DMS79 treated with DMSO at 0.1 percent for 48 hours (cell line): ENCODE results near the gene SDK1.

Source experiments
- DNase-seq: peaks from one replicate; lab custom pipeline; 2025; lab: John Stamatoyannopoulos, UW

SDK1 gene

DNA sequence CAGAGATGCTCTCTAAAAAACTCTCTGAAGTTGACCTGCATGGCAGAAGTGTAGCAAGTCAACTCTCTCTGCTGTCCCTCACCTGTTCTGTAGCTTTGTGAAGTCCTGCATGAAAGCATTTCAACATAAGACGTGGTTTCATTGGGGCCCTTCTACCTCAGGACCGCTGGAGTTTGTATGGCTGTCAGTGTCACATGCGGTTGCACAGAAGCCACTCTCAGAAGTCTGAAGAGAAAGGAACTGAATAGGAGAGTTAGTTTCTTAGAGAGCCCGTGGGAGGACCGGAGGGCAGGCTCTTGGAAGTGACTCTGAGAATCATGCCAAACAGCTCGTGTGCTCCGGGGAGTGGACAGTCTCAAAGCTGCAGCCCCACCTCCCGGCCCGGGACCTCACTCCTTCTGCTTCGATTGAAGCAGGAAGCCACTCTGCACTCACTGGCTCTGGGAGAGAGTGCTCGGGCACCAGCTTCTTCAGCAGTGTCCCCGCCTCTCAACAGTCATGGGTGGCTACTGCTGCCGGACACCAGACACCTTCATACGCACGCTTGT is 486.7 kb downstream of the SDK1 start:
- no peak for DNase-seq

DNA sequence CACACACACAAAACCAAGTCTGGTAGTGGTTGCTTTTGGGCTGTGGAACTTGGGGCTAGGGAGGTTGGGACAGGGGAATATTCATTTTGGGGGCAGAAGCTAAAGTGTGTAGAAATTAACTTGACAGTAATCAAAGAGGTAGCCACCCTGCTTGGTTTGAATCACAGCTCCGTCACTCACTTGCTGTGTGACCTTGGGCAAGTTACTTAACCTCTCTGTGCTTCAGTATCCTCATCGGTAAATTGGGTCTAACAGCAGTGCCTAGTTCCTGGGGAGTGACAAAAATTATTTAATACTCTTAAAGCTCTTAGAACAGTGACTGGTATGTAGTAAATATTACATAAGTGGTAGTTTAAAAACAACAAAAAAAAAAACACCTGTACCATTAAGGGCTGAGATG is 489.8 kb downstream of the SDK1 start:
- DNase-seq = no peak

DNA sequence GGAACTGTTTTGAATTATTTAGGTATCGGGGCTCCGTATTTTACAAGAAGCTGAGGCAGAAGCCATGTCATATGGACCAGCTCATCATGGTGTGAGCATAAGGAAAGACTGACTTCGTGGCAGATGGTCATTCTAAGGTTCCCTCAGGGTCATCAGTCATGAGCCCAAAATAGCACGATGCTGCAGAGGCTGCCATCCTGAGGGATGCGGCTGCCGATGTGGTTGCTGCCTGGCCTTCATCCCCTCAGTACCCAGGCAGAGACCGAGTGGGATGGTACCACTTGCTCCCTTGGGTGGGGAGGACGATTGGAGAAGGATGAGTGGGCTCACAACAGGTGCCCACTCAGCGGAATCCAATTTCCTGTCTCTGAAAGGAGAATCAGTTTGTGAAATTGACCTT is 490.3 kb downstream of the SDK1 start:
- DNase-seq = no peak

DNA sequence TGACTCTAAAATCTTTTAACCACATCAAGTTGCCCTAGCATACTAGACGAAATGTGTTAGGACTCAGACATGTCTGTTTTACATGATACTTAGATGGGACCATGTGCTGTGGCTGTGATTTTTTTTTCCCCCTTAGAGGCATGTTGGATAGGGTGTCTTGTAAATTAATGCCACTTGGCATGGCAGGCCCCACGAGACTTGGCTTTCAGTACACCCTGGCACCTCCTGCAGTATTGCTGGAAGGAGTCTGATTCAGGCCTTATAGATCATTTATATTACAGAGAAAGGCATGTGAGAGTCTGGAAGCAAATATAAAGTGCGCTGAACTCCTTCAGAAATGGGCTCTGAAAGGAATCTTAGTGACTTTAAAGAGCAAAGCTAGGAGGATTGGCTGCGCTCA is 494.1 kb downstream of the SDK1 start:
- no peak for DNase-seq

DNA sequence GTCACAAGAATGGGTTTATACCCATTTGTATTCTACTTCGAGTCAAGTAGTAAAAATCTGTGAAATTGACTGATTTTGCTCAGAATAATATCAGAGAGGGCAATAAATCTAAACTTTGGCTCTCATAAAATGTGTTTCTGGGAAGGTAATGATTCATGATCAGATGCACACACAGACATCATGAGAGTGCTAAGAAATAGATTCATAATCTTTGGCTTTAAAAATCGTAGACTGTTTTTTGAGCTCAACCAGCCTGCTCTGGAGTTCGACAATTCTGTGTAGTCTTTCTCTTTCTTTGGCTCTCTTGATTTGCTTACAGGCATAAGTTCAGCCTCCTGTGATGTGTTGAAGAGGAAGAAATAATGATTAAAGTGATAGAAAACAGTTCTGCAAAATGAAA is 494.7 kb downstream of the SDK1 start:
- DNase-seq = no peak

DNA sequence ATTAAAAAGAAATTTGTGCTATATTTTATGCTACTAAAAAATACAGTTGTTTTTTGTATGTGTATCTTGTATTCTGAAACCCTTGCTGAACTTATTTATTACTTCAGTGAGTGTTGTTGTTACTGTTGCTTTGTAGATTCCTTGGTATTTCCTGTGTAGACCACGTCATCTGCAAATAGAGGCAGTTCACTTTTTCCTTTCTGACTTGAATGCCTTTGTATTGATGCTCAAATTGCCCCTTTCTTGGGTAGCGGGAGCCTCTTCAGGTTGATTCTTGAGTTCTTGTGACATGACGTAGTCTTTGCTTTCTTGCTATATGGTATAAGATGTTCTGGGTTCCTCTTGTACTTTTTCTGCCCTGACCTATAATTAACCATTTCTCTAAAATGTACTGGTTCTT is 504.1 kb downstream of the SDK1 start:
- no peak for DNase-seq

DNA sequence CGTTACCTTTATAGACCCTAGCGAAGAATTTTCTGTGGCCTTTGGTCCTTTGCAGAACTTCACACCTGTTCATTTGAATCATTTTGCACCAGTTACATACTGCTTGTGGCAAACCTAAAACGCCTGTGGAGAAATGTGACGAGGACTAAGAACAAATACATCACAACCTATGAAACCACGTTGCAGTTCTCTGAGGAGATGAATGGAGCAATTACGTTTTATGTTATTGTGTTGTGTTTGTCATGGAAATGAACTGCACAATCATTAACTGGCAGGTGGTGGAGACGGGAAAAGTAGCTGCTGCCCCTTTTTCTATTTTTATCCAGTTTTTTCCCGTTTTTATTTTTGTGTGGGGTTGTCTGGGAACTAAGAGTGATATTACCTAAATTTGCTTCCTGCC is 505.5 kb downstream of the SDK1 start:
- DNase-seq = no peak

DNA sequence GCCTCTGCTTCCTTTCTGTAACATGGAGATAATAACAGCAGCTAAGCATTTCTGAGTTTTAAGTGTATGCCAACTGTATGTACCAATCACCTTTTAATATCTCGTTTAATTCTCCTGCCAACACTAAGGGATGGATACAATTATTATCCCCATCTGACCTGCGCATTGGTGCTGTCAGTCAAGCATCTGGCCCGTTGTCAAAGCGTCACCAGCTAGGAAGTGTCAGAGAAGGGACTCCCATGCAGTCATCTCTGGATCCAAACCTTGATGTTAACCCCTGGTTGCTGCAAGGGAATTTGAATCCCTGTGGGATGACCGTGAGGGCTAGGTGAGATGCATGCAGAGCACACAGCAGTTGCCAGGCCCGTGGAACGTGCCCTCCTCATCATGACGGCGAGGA is 506.8 kb downstream of the SDK1 start:
- no peak for DNase-seq

DNA sequence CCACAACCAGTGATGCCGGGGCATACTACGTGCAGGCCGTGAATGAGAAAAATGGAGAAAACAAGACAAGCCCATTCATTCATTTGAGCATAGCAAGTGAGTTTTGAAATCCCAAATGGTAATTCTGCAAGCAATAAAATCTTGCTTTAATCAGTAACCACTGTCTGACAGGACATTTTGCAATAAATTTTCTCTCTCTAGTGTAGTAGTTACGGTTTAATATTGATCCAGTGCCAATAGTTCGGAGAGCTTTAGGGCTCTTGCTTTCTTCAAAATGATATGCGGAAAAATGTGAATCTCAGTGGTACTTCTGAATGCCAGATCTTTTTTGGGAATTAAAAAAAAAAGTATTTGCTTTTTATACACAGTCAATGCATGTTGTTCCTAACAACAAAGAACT is 520.4 kb downstream of the SDK1 start:
- no peak for DNase-seq

DNA sequence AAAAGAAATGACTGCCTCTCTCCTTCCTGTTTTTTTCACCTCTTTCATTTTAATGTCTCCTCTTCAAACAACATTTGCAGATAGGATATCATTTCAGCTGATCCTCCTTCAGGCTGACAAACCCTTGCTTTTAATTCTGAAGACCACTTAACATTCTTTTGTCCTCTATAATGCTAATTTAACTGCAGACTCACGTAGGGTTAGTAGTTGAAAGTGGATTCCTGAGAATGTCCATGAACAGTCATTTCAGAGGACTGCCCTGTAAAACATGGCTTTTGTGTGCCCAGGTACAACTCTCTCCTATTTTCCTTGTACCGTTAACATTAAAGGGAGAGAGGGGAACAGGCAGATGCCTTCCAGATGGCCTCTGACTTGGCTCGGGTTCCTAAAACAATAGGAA is 524.4 kb downstream of the SDK1 start:
- DNase-seq = no peak

DNA sequence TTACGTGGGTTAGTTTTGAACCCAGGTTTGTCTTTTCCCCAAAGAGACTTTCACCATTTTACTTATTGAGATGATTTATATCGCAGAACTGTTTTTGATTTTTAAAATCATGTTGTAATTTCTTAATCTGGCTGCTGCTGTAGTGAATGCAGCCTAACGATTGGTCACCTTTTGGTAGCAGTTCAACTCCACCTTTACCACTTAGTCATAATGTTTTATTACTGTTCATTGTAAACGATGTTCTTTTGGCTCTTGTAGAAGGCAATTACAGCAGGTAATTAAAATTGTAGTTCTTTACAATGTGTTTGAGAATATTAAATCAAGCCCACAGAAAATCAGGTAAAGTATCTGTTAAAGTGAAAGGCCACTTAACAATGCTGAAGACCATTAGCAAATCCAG is 531.1 kb downstream of the SDK1 start:
- DNase-seq = no peak

DNA sequence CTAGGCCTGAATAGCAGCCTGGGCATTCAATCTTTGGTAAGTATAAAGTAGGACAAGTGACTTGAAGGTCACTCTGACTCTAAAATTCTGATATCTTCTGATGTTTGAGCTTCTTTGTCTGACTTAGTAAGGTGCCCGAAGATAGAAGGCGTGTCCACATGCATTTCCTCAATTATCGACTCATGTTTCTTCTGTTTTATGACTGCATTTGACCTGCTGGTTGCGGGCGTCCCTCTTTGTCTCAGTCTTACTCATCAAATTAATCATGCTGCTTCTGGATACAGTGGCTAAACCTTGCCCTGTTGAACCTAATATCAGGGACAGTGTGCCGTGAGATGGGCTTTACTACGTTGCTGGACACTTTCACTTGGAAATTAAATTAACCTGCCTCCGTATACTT is 534.1 kb downstream of the SDK1 start:
- no peak for DNase-seq

DNA sequence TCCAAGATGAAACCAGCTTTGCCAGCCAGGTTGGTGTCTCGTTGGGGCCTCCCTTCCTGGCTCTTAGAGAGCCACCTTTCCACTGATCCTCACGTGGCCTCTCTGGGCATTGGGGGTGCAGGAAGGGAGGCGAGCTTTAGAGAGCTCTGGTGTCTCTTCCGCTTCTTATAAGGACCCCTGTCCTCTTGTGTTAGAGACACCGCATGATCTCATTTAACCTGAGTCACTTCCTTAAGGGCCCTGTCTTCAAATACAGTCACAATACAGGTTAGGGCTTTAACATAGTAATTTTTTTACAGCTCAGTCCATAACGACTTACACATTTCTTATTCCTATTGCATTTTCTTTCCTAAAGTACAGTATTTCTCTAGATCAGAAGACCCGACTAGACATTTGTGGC is 535.8 kb downstream of the SDK1 start:
- no peak for DNase-seq

DNA sequence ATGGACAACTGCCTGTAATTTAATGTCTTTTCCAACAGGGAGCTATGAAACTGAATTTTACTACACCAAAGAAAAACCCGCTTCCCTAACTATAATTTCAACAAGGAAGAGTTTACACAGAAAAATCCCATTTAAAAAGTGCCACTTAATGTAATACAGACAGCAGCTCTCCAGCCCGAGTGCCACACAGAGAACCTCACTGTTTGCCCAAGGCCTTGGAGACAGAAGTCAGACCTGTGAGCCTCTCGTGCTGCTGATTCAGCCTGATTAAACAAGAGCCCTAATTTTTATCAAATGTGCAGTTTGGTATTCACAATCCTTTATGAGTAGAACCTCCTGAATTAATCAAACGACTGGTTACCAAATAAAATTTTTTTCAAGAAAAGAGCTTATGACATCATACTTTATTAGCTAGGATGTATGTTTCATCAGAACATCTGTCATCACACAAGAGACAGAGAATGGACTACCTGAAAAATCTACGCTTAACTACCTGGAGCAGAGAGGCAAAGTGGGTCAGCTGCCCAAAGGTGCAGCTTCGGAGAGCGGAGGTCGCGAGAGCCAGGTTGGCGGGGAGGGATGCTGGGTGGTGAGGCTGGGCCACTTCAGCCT is 543.6 kb downstream of the SDK1 start:
- no peak for DNase-seq

DNA sequence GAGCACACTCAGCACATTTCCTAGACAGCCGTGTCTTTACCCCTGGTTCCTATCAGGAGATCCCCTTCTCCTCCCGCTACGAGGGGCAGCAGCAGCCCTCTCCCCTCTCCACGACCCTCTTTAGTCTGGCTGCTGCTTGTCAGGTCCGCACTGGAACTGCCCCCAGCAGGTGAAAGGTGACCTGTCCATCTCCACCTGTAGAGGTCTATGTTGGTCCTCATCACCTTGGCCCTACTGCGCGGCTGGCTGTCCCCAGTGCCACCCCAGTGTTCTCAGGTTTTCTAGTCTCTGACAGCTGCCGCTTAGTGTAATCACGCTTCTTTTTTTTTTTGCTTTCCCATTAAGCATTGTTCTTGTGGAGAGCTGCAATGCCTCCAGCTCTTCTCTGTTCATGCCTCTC is 545.7 kb downstream of the SDK1 start:
- no peak for DNase-seq

DNA sequence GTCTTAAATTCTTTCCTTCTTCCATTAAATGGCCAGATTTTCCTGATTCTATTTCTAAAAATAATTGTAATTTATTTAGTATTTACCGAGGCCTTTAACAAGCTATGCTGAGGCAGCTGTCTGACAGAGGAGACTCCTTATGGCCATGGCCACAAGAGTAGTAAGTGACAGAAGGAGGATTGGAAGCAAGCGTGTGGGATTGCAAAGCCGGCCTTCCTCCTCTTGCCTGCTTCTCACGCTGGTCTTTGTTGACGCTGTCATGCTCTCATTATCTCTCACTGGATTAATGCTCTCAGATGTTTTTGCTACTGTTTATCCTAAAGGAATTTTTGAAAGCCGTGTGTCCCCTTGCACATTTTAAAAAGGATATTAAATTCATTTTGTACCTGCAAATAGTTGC is 546.3 kb downstream of the SDK1 start:
- DNase-seq = no peak

DNA sequence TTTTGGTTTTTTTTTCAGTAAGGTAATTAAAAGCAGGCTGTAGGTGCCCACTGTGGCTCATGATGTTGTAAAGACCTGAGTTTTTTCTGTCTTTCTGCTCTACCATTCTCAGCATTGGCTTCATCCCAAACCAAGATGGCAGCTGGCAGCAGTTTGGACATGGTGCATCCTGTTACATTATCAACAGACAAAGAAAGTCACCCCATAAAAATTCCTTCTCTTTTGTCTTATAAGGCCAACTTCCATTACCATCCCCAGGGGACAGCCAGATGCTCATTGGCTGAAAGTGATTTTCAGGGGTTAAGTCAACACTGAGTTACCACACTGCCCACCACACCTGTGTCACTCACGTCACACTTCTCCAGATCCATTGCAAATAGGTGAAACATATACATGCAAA is 558.4 kb downstream of the SDK1 start:
- DNase-seq = no peak

DNA sequence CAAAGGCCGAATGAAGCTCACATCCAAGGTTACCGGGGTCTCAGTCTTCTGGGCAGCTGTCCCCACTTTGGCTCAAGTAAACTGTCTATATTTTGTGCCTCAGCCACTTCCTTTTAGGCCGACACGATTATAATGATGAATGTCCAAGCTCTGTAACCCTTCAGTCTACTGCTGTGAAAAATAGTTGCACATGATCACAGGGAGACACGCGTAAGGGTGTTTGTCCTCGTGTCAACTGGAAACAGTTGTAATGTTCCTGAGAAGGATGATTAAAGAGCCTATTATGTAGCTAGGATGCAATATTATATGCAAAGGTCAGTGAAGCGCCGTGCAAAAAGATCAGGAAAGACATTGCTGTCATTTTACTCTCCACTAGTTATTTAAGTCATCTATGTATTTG is 559.9 kb downstream of the SDK1 start:
- no peak for DNase-seq

DNA sequence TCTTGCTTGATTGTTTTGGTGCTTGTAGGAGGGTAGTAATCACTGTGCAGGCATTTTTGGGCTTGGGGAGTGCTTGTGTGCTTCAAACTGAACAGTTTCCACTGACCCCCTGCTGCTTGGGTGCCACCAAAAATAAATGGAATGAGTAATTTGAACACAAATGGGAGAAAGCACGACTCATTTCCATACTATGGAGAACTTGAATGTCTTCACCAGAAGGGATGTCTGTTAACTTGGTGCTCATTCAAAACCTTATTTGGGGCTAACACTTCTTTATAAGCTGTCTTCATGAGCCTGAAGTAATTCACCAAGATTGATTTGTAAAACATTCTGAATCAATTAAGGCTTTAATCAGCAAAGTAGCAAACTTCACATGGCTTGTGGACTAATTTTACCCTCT is 560.3 kb downstream of the SDK1 start:
- DNase-seq = no peak

DNA sequence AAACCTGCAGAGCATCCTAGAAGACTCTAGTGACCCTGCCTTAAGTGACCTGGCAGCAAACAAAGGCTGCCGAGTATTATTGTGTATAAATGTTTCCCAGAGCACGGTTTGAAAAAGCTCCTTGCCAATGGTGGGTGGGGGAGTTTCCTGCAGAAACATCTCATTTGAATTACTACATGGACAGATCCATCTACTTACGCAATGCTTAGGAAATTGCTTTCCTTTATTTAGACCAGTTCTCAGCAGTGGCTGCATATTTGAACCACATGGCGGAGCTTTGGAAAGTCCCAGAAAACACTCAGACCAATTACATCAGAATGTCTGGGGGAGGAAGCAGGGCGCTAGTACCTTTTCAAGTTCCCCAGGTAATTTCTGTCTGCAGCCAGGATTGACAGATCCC is 560.9 kb downstream of the SDK1 start:
- DNase-seq = no peak

DNA sequence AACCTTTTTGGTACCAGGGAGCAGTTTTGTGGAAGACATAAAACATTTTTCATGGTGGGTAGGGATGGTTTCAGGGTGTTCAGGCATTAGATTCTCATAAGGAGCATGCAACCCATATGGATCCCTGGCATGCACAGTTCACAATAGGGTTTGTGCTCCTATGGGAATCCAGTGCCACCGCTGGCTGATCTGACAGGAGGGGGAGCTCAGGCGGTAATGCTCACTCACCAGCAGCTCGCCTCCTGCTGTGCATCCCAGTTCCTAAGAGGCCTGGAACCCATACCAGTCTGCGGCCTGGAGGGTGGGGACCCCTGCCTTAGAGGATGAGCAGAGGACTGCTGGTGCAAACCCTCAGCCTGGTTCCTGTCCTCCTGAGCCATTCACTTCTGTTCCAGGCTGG is 561.7 kb downstream of the SDK1 start:
- no peak for DNase-seq

DNA sequence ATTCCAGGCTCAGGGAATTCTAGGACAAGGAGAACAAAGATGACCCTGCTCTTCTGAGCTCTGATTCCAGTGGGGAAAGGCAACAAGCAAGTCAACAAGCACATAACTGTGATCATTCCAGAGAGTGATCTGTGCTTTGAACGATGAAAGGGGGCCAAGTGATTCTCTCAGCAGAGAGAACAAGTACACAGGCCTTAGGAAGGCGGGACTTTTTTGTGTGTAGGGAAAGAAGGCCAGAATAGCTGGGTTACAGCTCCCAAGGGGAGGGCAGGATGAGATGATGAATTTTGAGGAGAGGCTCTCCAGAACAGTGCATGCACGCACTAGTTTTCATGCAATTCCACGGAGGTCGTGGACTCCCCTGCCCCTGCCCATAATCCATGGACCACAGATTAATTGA is 565.2 kb downstream of the SDK1 start:
- DNase-seq = no peak

DNA sequence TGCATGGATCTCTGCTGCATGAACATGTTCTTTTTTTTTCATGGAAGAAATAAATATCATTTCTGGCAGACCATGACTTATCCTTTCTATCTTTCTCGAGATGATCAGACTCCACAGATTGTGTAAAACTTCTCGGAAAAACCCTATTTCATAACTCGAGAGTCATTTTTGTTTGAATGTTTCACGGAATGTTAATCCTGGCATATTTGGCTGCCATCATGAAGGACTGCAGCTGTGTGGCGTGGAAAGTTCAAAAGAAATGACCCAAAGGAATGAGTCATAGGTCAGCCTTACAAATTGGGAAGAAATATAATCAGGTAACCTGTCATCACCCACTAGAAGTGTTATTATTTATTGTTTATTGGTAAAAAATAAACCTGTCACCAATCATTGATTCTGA is 566.8 kb downstream of the SDK1 start:
- DNase-seq = no peak

DNA sequence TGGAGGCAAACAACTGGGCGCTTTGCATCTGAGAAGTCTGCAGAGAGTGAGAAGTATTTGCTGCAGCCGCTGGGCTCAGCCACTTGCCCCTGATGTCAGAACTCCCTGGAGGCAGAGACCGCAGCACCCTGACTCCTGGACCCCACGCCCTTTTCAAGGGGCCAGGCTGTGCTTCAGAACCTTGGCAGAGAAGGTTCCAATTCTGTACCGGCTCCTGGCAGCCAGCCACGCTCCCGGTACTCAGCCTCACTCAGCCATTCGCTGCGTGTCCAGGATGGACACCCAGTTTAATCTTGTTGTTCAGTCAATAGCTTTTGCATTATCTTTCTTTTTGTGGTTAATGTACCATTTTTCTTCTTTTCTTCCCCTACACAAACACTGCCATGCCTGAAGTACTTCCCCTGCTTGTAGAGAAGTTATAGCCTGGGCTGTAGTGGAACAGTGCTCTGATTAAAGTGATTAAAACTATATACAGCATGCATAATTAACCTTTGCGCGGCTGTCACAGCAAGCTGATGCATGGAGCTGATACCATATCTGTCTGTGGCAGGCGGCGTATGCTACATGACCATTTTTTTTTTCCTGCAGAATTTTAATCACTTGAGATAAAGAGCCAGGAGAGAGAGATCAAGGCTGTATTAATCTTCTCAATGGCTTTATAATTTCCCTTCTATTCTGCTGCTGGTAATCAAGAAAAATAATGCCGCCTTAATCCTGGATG is 578.5 kb downstream of the SDK1 start:
- peak; percentile 88 for DNase-seq
